ENCODE data around the gene VEGFB. TPM values are rescaled to one million over a fixed set of nuclear protein-coding genes. Genes with fewer than 3 reads are reported as not detected.
"Not testable (repeated sequence)": the region's sequence is repeated elsewhere in the genome, so short reads cannot be mapped to it uniquely, and the experiment has no call there.

The VEGFB gene
- total RNA-seq, 4 donors from 2014 or later, result 56.1 to 75.0 (median 65.5) TPM

DNA sequence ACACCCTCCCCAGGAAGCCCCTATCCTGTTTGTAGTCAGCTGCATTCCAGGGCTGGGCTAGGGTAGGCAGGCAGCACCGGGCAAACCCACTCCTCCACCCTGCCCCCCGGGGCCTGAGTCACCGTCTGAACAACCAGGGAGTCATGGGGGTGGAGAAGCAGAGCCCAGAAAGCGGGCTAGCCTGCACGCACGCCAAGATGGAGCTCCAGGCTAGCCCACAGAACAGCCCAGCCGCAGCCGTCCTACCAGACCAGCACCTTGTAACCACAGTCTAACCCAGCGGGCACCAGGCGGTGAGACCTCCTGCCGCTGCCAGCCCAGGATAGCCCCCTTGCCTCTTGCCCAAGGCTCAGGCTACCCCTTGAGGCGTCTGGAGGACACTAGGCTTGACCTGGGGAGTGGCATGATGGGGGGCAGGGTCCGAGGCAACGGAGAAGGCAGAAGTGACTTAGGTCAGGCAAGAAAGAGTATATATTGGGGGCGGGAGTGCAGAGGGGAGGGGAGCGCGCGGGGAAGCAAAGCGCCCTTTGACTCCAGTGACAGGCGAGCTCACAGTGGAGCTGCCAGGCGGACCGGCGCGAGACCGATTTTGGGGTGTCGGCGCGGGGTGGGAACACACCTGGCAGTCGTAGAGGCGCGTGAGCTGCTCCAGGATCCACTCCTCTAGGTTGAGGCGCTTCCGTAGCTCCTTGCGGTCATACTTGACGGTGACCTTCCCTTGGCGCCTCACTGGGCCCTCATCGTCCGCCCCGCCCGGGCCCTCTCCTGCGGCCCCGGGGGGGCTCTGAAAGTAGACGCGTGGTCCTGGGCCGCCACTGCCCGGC, 11.6 kb downstream of the VEGFB start:
- no peaks in the 10 kb centered on the region for H3K9me3 ChIP-seq
- no peak for TF ChIP-seq EP300 (IDR thresholded peaks at IDR 0.05)
- TF ChIP-seq POLR2A (IDR thresholded peaks at IDR 0.05), result no peak
- TF ChIP-seq, protein P1, sequence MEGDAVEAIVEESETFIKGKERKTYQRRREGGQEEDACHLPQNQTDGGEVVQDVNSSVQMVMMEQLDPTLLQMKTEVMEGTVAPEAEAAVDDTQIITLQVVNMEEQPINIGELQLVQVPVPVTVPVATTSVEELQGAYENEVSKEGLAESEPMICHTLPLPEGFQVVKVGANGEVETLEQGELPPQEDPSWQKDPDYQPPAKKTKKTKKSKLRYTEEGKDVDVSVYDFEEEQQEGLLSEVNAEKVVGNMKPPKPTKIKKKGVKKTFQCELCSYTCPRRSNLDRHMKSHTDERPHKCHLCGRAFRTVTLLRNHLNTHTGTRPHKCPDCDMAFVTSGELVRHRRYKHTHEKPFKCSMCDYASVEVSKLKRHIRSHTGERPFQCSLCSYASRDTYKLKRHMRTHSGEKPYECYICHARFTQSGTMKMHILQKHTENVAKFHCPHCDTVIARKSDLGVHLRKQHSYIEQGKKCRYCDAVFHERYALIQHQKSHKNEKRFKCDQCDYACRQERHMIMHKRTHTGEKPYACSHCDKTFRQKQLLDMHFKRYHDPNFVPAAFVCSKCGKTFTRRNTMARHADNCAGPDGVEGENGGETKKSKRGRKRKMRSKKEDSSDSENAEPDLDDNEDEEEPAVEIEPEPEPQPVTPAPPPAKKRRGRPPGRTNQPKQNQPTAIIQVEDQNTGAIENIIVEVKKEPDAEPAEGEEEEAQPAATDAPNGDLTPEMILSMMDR (IDR thresholded peaks at IDR 0.05), result no peak
- TF ChIP-seq POLR2AphosphoS5 (IDR thresholded peaks at IDR 0.05), result peak in 1 of 3 donors; percentile 56
- H3K27ac ChIP-seq, result peak overlapping the region; percentile 91
- H3K27me3 ChIP-seq, result no peaks in the 10 kb centered on the region
- 1% methylated on average over 21 of the region's 46 CpGs for WGBS
- peak in 1 of 2 donors; percentile 94 for DNase-seq (ENCODE audit: low spot score in 2 of 2)
- peak overlapping the region; percentile 75 for H3K4me3 ChIP-seq
- peaks cover 12% of the 10 kb centered on the region for H3K36me3 ChIP-seq
- peaks cover 59% of the 10 kb centered on the region for H3K4me1 ChIP-seq

DNA sequence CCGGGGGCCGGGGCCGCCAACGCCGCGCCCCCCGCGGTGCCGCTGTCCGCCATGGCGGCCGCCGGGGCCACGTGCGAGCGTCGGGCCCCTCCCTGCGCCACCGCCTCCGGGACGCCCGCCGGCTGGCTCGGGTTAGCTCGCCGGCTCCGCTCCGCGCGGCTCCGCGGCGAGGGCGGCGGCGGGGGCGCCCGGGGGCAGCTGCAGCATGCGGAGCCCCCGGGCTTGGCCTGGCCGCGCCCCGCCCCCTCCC, 12.2 kb downstream of the VEGFB start:
- Histone ChIP-seq H3K4me1 (peaks cover 61% of the 10 kb centered on the region), H3K36me3 (peaks cover 12% of the 10 kb centered on the region), H3K27ac (peak overlapping the region; percentile 91), H3K4me3 (peak overlapping the region; percentile 75)
- not testable (repeated sequence) for DNase-seq (ENCODE audit: low spot score in 2 of 2); H3K9me3 ChIP-seq; H3K27me3 ChIP-seq
- no CpG with 5 or more reads among the region's 43 CpGs for WGBS

DNA sequence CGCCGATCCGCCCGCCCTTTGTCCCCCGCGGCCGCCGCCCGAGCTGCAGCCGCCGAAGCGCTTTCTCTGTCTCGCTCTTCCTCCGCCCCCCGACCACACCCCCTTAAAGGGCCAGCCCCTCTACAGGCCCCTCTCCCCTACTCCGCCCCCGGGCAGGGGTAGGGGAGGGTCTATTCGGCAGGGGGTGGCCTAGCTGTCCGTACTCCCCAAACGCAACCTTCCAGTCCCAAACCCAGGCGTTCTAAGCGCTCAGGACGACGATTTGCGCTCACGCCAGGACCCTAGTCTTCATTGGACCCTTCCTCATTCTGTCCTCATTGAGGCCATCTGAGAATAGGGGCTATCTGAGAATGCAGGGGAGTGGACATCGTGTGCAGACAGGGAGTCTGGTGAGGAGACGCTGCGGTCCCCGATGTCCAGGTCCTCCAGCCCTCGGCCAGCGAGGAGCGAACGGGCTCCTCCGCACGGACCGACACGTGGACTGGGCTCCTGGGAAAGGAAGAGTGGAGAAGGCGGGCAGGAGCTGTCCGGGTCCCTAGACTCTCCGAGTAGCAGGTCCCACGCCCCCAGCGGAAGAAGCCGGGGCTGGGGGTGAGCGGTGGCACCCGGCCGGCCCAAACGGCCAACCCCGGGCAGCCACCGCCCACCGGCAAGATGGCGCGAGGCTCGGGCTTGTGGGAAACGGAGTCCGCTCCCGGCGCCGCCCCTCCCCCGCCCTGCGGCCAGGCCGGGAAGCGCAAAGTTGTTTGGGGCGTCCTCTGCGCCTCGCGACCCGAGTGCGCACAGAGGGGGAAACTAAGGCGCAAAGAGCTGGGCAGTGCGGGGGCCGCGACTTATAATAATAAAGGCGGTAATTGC, 12.7 kb downstream of the VEGFB start, which contains the start of gene PPP1R14B:
Gene PPP1R14B, minus strand, starts transcription at position 73 of the 858 bp plus-strand sequence. CDS start 270 bp downstream, outside the sequence.
- Histone ChIP-seq H3K4me1 (peaks cover 61% of the 10 kb centered on the region), H3K9me3 (no peaks in the 10 kb centered on the region), H3K27ac (peak within 1 kb of the TSS; percentile 91), H3K27me3 (no peaks in the 10 kb centered on the region), H3K4me3 (peak within 1 kb of the TSS; percentile 75), H3K36me3 (peaks cover 12% of the 10 kb centered on the region)
- TF ChIP-seq, protein P1 (IDR thresholded peaks at IDR 0.05), result no peak
- TF ChIP-seq POLR2AphosphoS5 (IDR thresholded peaks at IDR 0.05) (no peak), POLR2A (IDR thresholded peaks at IDR 0.05) (no peak), EP300 (IDR thresholded peaks at IDR 0.05) (no peak)
- WGBS, result 2% methylated on average over 12 of the region's 74 CpGs
- DNase-seq (ENCODE audit: low spot score in 2 of 2), result peak; percentile 92

DNA sequence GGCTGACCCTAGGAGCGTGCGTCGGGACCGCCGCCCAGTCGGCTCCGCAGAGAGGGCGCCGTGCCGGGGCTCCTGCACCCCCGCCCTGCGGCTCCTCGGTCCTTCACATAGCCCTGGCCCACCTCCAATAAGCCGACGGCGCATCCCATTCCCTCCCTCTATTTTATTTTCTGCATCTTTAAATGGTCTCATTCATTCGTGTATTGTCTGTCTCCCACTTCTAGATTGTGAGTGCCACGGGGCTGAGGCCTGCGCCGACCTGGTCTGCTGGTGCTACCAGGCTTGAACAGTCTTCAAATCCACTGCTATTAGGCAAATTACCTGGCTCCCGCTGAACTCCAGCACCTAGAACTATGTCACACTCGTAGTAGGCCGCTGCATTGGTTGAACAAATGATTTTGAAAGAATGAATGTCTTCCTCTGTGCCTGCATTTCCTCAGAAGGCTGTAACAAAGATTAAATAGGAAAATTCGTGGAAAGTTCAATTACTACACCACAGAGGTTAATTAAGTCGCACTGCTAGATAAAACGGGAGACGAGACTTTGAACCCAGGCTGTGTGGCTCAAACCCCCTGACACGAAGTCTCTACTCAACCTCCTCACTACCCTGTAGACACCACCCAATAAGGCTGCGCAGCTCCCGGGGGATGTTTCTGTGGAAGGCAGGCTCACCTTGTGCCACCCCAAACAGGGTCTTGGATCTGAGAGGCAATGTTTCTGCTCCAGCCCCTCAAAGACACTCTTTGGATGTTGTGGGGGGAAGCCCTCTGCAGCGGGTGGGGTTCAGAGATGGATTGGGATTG, 13.5 kb downstream of the VEGFB start:
- H3K4me1 ChIP-seq, result peaks cover 61% of the 10 kb centered on the region
- WGBS, result 31% methylated on average over 31 of the region's 31 CpGs

DNA sequence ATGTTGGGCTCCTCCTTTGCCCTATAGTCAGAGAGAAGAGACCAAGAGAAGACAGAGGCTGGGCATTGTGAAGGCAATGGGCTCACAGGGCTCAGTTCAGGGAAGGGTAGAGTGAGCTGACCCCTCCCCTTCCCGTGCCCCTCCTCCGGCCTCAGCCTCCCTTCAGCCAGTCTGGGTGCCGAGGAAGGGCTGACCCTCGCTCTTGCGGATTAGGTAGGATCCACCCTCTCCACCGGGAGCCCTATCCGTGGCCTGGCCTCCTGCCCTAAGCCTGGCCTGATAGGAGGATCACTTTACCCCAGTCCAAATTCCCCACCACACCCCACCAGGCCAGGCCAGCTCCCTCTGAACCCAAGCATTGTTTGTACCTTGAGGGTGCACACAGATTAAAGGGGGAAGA, 14.2 kb downstream of the VEGFB start:
- H3K36me3 ChIP-seq, result peaks cover 7% of the 10 kb centered on the region
- no peak overlapping the region for H3K4me3 ChIP-seq
- H3K27me3 ChIP-seq, result no peaks in the 10 kb centered on the region
- TF ChIP-seq POLR2AphosphoS5 (IDR thresholded peaks at IDR 0.05), result no peak
- no peak for TF ChIP-seq EP300 (IDR thresholded peaks at IDR 0.05)
- TF ChIP-seq POLR2A (IDR thresholded peaks at IDR 0.05), result no peak
- TF ChIP-seq, protein P1 (IDR thresholded peaks at IDR 0.05), result no peak
- no peaks in the 10 kb centered on the region for H3K9me3 ChIP-seq
- DNase-seq (ENCODE audit: low spot score in 2 of 2), result no peak
- 63% methylated on average over 7 of the region's 7 CpGs for WGBS
- H3K27ac ChIP-seq, result no peak overlapping the region
- H3K4me1 ChIP-seq, result peaks cover 61% of the 10 kb centered on the region

More for the DNA sequence above, 13.5 kb downstream of the VEGFB start:
- Histone ChIP-seq H3K4me3 (peak overlapping the region; percentile 75), H3K9me3 (no peaks in the 10 kb centered on the region), H3K36me3 (peaks cover 12% of the 10 kb centered on the region), H3K27me3 (no peaks in the 10 kb centered on the region), H3K27ac (peak overlapping the region; percentile 91)
- TF ChIP-seq EP300 (IDR thresholded peaks at IDR 0.05) (no peak), POLR2A (IDR thresholded peaks at IDR 0.05) (no peak), POLR2AphosphoS5 (IDR thresholded peaks at IDR 0.05) (no peak)
- TF ChIP-seq, protein P1 (IDR thresholded peaks at IDR 0.05), result no peak
- DNase-seq (ENCODE audit: low spot score in 2 of 2), result no peak
